A673 (cell line): ENCODE results near the gene SNRNP40.

Source experiments
- CTCF ChIP-seq: fragments of 300-800, 200-600 bp; sonication (generic); conservative IDR thresholded peaks from 2 replicates; pipeline ENCODE4 v1.5.1; 2017; ENCODE audit warnings: low read depth, mild to moderate bottlenecking, antibody characterized with exemption, low read length, moderate library complexity, mixed read lengths
- EZH2 ChIP-seq: fragments of 200-600 bp; sonication (generic); IDR thresholded peaks from 2 replicates; pipeline ENCODE4 v1.6.1; 2017; ENCODE audit warnings: borderline replicate concordance, low read depth, mild to moderate bottlenecking, mixed read lengths, antibody characterized with exemption, low read length; ENCODE audit not compliant: poor library complexity, severe bottlenecking

DNA sequence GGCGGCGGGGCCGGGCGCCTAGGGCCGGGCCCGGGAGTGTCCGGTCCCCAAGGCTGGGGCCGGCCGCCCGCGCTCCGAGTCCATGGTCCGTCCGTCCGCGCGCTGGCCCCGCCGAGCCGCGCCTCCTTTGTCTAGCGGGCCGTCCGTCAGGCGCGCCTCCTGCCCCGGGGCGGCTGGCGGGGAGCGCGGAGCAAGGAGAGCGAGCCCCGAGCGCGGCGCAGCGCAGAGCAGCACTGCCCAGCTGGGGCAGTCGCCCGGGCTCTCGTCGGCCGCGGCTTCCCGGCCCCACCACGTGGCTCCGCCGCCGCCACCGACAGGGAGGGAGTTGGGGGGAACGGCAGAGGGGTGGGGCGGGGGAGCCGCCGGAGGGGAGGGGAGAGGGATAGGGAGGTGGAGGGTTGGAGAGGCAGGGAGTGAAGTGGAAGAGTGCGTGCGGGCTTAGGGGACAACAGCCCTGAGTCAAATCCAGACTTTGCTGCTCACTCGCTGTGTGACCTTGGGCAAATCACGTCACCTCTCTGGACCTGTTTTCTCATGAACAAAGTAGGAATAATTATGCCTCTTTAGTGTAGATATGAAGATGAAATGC, 56.8 kb downstream of the SNRNP40 start, which contains the start of gene NKAIN1:
- TF ChIP-seq CTCF, result no peak
- TF ChIP-seq EZH2, result peak; percentile 64
